PC-3 (cell line): ENCODE results near the gene IFI6. TPM values are rescaled to one million over a fixed set of nuclear protein-coding genes. Genes with fewer than 3 reads are reported as not detected.

ENCODE experiments used
- ATAC-seq: fragments of 200-7000 bp; cut with Tn5 transposase; 2 replicates; pipeline ENCODE4 v1.9.1; 2020; ENCODE audit warnings: mild to moderate bottlenecking, moderate library complexity
- BruUV-seq: library from RNA; stranded (reverse); fragments of 400-500 nt; replicated peaks from 2 replicates; lab custom pipeline; 2021; lab: Mats Ljungman, UMichigan
- CTCF ChIA-PET: fragments of 300-600 bp; sonication (Branson Sonifier 250); formaldehyde crosslinking; loops from one replicate; lab custom pipeline; 2022; ENCODE audit warnings: antibody characterized with exemption; lab: Charles Lee
- POLR2A ChIA-PET: fragments of 300-600 bp; sonication (Branson Sonifier 250); formaldehyde crosslinking; loops from one replicate; lab custom pipeline; 2022; ENCODE audit warnings: antibody characterized with exemption; ENCODE audit not compliant: unreplicated experiment; lab: Charles Lee
- DNase-seq: peaks from one replicate; pipeline ENCODE4 v3.0.0-alpha.2; 2015
- H2AFZ ChIP-seq: fragments of 300-600 bp; sonication (generic); 2 replicates; pipeline ENCODE4 v1.6.0; 2016; ENCODE audit warnings: antibody characterized with exemption, low read length
- H3F3A ChIP-seq: fragments of 300-600 bp; sonication (generic); one replicate; pipeline ENCODE4 v1.6.0; 2017; ENCODE audit warnings: antibody characterized with exemption, low read length, control low read depth, mild to moderate bottlenecking; ENCODE audit not compliant: unreplicated experiment
- H3K27ac ChIP-seq: fragments of 300-600 bp; sonication (generic); 2 replicates; pipeline ENCODE4 v1.5.1; 2016; ENCODE audit warnings: mild to moderate bottlenecking, low read length
- H3K27me3 ChIP-seq: fragments of 300-600 bp; sonication (generic); 2 replicates; pipeline ENCODE4 v1.6.1; 2016; ENCODE audit warnings: low read length, mixed read lengths
- H3K36me3 ChIP-seq: fragments of 300-600 bp; sonication (generic); 2 replicates; pipeline ENCODE4 v1.6.1; 2016; ENCODE audit warnings: low read depth, mixed run types, low read length, mixed read lengths
- H3K4me1 ChIP-seq: fragments of 300-600 bp; sonication (generic); 2 replicates; pipeline ENCODE4 v1.5.1; 2016; ENCODE audit warnings: low read length; ENCODE audit not compliant: insufficient read depth
- H3K4me2 ChIP-seq: fragments of 300-600 bp; sonication (generic); 2 replicates; pipeline ENCODE4 v1.6.0; 2016; ENCODE audit warnings: low read length
- H3K4me3 ChIP-seq: fragments of 300-600 bp; sonication (generic); 2 replicates; pipeline ENCODE4 v1.5.1; 2016; ENCODE audit warnings: mild to moderate bottlenecking, low read length, mixed read lengths
- H3K79me2 ChIP-seq: fragments of 300-600 bp; sonication (generic); 2 replicates; pipeline ENCODE4 v1.6.1; 2017; ENCODE audit warnings: low read length, mixed read lengths
- H3K9ac ChIP-seq: fragments of 300-600 bp; sonication (generic); 2 replicates; pipeline ENCODE4 v1.6.0; 2016; ENCODE audit warnings: mild to moderate bottlenecking, low read length
- H3K9me2 ChIP-seq: fragments of 300-600 bp; sonication (generic); replicated peaks from 2 replicates; pipeline ENCODE4 v1.6.1; 2016; ENCODE audit warnings: mixed run types, low read length, mixed read lengths
- H3K9me3 ChIP-seq: fragments of 300-600 bp; sonication (generic); 2 replicates; pipeline ENCODE4 v1.6.1; 2016; ENCODE audit warnings: low read length, mixed read lengths
- H4K20me1 ChIP-seq: fragments of 300-600 bp; sonication (generic); 2 replicates; pipeline ENCODE4 v1.6.1; 2016; ENCODE audit warnings: low read length, mixed read lengths
- EZH2 ChIP-seq: fragments of 300-600 bp; sonication (generic); IDR thresholded peaks from one replicate; pipeline ENCODE4 v1.6.1; 2017; ENCODE audit warnings: antibody characterized with exemption, mild to moderate bottlenecking, low read length; ENCODE audit not compliant: unreplicated experiment
- EZH2phosphoT487 ChIP-seq: fragments of 300-600 bp; sonication (generic); IDR thresholded peaks from 2 replicates; pipeline ENCODE4 v1.6.1; 2018; ENCODE audit warnings: mild to moderate bottlenecking, antibody characterized with exemption, low read length, borderline replicate concordance
- intact Hi-C: fragments of 100-400 bp; cut with micrococcal nuclease; formaldehyde crosslinking; loops from 2 replicates; pipeline ENCODE4 v1.9.0; 2023
- total RNA-seq: library from RNA; depleted of rRNA; stranded (reverse); fragments of >200 nt; gene quantifications from 2 replicates; pipeline ENCODE4 v1.2.3, GENCODE V29; 2014
- TF ChIP-seq, protein P1 (sequence below): fragments of 300-600 bp; sonication (generic); conservative IDR thresholded peaks from 2 replicates; pipeline ENCODE4 v1.5.1; 2017; ENCODE audit warnings: antibody characterized with exemption, low read depth, mild to moderate bottlenecking, low read length

Gene IFI6
- total RNA-seq, 1 experiment from 2014 or later = 16.5 TPM

DNA sequence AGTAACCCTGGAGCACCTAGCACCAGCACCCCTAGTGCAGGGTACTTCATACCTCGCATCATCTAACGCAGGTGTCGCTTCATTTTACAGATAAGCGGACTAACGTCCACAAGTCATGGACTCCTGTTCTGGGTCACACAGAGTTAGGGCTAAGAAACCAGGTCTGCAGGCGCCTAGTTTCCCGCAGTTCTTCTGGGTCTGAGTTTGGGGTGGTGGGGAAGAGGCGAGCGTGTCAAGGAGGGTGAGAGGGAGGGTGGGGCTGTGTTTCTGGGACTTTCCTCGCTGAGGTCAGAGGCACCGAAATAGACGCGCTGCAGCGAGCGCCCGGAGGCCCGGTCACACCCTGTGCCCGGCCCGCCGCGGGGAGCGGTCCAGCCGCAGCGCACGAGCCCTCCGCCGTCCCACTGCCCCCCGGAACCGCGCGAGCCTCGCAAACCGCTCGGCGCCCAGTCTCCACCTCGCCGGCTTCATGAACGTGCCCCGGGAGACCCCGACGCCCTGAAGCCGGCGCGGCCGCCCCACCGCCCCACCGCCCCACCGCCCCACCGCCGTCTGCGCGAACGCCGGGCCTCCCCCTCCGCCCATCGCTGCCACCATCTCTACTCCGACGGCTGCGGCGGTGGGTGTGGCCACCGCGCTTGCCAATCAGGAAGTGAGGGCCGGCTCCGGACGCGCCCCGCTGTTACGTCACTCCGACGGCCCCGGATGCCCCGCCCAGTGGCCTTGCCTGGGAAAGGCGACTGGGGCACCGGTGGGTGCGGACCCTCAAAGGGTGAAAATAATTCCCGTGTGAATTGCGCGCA is 12.3 kb downstream of the IFI6 start:
- H3K4me3 ChIP-seq = peak overlapping the region; percentile 61
- TF ChIP-seq EZH2 (no peak), EZH2phosphoT487 (no peak)
- TF ChIP-seq, protein P1, sequence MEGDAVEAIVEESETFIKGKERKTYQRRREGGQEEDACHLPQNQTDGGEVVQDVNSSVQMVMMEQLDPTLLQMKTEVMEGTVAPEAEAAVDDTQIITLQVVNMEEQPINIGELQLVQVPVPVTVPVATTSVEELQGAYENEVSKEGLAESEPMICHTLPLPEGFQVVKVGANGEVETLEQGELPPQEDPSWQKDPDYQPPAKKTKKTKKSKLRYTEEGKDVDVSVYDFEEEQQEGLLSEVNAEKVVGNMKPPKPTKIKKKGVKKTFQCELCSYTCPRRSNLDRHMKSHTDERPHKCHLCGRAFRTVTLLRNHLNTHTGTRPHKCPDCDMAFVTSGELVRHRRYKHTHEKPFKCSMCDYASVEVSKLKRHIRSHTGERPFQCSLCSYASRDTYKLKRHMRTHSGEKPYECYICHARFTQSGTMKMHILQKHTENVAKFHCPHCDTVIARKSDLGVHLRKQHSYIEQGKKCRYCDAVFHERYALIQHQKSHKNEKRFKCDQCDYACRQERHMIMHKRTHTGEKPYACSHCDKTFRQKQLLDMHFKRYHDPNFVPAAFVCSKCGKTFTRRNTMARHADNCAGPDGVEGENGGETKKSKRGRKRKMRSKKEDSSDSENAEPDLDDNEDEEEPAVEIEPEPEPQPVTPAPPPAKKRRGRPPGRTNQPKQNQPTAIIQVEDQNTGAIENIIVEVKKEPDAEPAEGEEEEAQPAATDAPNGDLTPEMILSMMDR = no peak
- peaks cover 17% of the 10 kb centered on the region for H3K4me1 ChIP-seq
- no peaks in the 10 kb centered on the region for H3K27me3 ChIP-seq
- ATAC-seq (peak; percentile 81), DNase-seq (peak; percentile 85)
- no peaks in the 10 kb centered on the region for H3F3A ChIP-seq
- no peaks in the 10 kb centered on the region for H3K36me3 ChIP-seq
- peak overlapping the region; percentile 73 for H2AFZ ChIP-seq
- H4K20me1 ChIP-seq = no peaks in the 10 kb centered on the region
- intact Hi-C loops = loop anchor here (5.0 kb wide), 2 partner anchors 102 to 257 kb away; no protein-coding TSS in a partner anchor
- ChIA-PET POLR2A (no interaction called here), CTCF (no interaction called here)
- H3K4me2 ChIP-seq = peak overlapping the region; percentile 79
- no peaks in the 10 kb centered on the region for H3K9me3 ChIP-seq
- H3K79me2 ChIP-seq = no peaks in the 10 kb centered on the region
- no peaks in the 10 kb centered on the region for H3K9me2 ChIP-seq
- H3K27ac ChIP-seq = peak overlapping the region; percentile 50
- H3K9ac ChIP-seq = peak overlapping the region; percentile 46
- BruUV-seq = TSS peak; percentile 60

DNA sequence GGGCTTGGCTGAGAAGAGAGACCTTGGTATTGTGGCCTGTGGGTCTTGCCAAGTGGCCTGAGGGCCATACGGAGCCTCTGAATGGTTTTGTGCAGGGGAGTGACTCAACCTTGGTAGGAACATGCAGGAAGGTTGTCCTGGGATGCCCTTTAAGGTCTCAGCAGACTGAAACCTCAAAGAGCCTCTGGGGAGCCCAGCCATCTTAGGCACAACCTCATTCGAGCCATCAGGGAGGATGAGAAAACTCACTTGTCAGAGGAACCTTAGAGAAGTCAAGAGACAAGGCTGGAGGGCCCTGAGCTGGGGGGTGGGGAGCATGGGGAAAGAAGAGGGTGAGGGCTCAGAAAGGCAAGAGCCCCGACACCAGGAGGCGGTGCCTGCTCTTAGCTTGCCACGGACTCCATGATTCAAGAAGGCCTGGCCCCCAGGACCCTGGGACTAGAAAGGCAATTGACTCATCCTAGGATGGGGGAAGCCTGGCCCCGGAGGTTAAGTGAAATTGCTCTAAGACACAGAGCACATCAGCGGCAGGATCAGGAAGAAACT is 13.0 kb downstream of the IFI6 start:
- Histone ChIP-seq H3K79me2 (no peaks in the 10 kb centered on the region), H3K36me3 (no peaks in the 10 kb centered on the region), H4K20me1 (no peaks in the 10 kb centered on the region), H3K4me2 (peak overlapping the region; percentile 79), H3K4me1 (peaks cover 17% of the 10 kb centered on the region), H3K27ac (peak overlapping the region; percentile 50), H3K27me3 (no peaks in the 10 kb centered on the region), H3F3A (no peaks in the 10 kb centered on the region), H3K9ac (peak overlapping the region; percentile 46), H2AFZ (peak overlapping the region; percentile 36; the same call in 1 of the 2 replicates), H3K9me2 (no peaks in the 10 kb centered on the region), H3K4me3 (peak overlapping the region; percentile 56), H3K9me3 (no peaks in the 10 kb centered on the region)
- no peak for ATAC-seq
- intact Hi-C loops = no loop called here
- CTCF ChIA-PET = no interaction called here
- DNase-seq = peak; percentile 64
- BruUV-seq = no TSS peak
- POLR2A ChIA-PET = no interaction called here
- TF ChIP-seq, protein P1 = no peak
- TF ChIP-seq EZH2 (no peak), EZH2phosphoT487 (no peak)
